ENCODE measurements around the gene GNRH2. TPM values are rescaled to one million over a fixed set of nuclear protein-coding genes. Genes with fewer than 3 reads are reported as not detected.

The GNRH2 gene
- total RNA-seq, 1 donor from 2014 or later = 2.7 TPM

GRCh38 chr20:3084986-3085360, 41.6 kb downstream of the GNRH2 start:
- peaks cover 58% of the 10 kb centered on the region for H3K27me3 Mint-ChIP-seq
- no peak overlapping the region for H3K4me3 Mint-ChIP-seq (ENCODE audit: low read depth)
- H3K36me3 Mint-ChIP-seq (ENCODE audit: insufficient read depth) = no peaks in the 10 kb centered on the region
- no peak overlapping the region for H3K27ac Mint-ChIP-seq
- no peak for DNase-seq (ENCODE audit: low spot score, unreplicated experiment)
- TF ChIP-seq, protein P1, sequence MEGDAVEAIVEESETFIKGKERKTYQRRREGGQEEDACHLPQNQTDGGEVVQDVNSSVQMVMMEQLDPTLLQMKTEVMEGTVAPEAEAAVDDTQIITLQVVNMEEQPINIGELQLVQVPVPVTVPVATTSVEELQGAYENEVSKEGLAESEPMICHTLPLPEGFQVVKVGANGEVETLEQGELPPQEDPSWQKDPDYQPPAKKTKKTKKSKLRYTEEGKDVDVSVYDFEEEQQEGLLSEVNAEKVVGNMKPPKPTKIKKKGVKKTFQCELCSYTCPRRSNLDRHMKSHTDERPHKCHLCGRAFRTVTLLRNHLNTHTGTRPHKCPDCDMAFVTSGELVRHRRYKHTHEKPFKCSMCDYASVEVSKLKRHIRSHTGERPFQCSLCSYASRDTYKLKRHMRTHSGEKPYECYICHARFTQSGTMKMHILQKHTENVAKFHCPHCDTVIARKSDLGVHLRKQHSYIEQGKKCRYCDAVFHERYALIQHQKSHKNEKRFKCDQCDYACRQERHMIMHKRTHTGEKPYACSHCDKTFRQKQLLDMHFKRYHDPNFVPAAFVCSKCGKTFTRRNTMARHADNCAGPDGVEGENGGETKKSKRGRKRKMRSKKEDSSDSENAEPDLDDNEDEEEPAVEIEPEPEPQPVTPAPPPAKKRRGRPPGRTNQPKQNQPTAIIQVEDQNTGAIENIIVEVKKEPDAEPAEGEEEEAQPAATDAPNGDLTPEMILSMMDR (IDR thresholded peaks at IDR 0.05; ENCODE audit: unreplicated experiment) = no peak
- no peaks in the 10 kb centered on the region for H3K9me3 Mint-ChIP-seq (ENCODE audit: low read depth)
- H3K4me1 Mint-ChIP-seq (ENCODE audit: low read depth) = peaks cover 1% of the 10 kb centered on the region

DNA sequence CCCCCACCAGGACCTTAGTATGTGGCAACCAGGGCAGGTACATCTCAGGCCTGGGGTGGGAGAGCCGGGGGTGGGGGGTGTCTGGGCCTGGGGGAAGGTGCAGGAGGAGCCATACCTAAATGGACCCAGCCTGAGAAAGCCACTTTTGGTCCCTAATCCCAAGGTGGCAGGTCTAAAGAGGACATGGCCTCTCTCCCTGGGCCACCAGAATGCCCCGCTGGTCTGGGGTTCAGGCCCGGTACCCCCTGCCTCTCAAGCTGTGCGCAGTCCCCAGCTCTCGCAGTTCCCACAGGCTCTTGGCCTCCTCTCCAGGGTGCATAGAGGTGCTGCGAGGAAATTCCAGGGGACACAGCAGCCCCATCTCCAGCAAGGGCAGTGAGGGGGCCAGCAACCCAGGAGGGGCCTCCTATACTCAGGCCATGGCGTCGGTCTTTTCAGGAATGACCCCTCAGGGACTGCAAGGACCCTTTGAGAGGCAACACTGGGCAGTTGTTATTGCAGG, 42.2 kb downstream of the GNRH2 start:
- Mint-ChIP-seq H3K4me3 (ENCODE audit: low read depth) (no peak overlapping the region), H3K27ac (no peak overlapping the region), H3K36me3 (ENCODE audit: insufficient read depth) (no peaks in the 10 kb centered on the region), H3K4me1 (ENCODE audit: low read depth) (peaks cover 1% of the 10 kb centered on the region), H3K9me3 (ENCODE audit: low read depth) (no peaks in the 10 kb centered on the region), H3K27me3 (peaks cover 58% of the 10 kb centered on the region)
- TF ChIP-seq, protein P1 (IDR thresholded peaks at IDR 0.05; ENCODE audit: unreplicated experiment) = no peak
- DNase-seq (ENCODE audit: low spot score, unreplicated experiment) = no peak

- TF ChIP-seq, protein P1 (IDR thresholded peaks at IDR 0.05; ENCODE audit: unreplicated experiment) = no peak
- DNase-seq (ENCODE audit: low spot score, unreplicated experiment) = no peak
- Mint-ChIP-seq H3K36me3 (ENCODE audit: insufficient read depth) (no peaks in the 10 kb centered on the region), H3K4me1 (ENCODE audit: low read depth) (peaks cover 3% of the 10 kb centered on the region), H3K4me3 (ENCODE audit: low read depth) (no peak overlapping the region), H3K27ac (no peak overlapping the region), H3K9me3 (ENCODE audit: low read depth) (no peaks in the 10 kb centered on the region), H3K27me3 (peaks cover 57% of the 10 kb centered on the region)
Measured at GRCh38 chr20:3088031-3088430, 44.6 kb downstream of the GNRH2 start.

DNA sequence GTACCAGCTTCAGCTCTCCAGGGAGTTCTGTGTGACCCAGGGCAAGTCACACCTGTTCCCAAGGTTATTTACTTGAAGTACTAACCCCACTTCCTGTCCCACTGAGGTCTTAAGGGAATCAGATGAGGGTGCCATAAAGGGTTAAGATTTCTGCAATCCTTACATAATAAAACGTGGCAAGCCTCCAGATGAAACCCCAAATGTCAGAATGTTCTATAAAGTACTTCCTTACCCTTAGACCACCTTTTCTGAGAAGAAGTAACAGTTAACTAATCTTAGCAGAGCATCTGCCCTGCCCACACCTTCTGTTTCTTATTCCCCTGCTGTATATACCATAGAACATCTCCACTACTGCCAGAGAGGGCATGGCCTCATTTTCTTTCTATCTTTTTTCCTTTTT, 47.1 kb downstream of the GNRH2 start:
- Mint-ChIP-seq H3K4me3 (ENCODE audit: low read depth) (no peak overlapping the region), H3K27me3 (peaks cover 49% of the 10 kb centered on the region), H3K4me1 (ENCODE audit: low read depth) (peaks cover 2% of the 10 kb centered on the region), H3K36me3 (ENCODE audit: insufficient read depth) (no peaks in the 10 kb centered on the region), H3K27ac (no peak overlapping the region), H3K9me3 (ENCODE audit: low read depth) (no peaks in the 10 kb centered on the region)
- TF ChIP-seq, protein P1 (IDR thresholded peaks at IDR 0.05; ENCODE audit: unreplicated experiment) = no peak
- no peak for DNase-seq (ENCODE audit: low spot score, unreplicated experiment)

GRCh38 chr20:3092611-3093379, 49.4 kb downstream of the GNRH2 start:
- Mint-ChIP-seq H3K9me3 (ENCODE audit: low read depth) (no peaks in the 10 kb centered on the region), H3K27ac (peak overlapping the region; percentile 94), H3K4me3 (ENCODE audit: low read depth) (peak overlapping the region; percentile 68), H3K4me1 (ENCODE audit: low read depth) (peaks cover 2% of the 10 kb centered on the region), H3K36me3 (ENCODE audit: insufficient read depth) (no peaks in the 10 kb centered on the region), H3K27me3 (peaks cover 50% of the 10 kb centered on the region)
- TF ChIP-seq, protein P1 (IDR thresholded peaks at IDR 0.05; ENCODE audit: unreplicated experiment) = no peak
- no peak for DNase-seq (ENCODE audit: low spot score, unreplicated experiment)

Data from progenitor cell of endocrine pancreas (in vitro differentiated cells).